Rectal smooth muscle tissue (tissue), 1 donor: ENCODE measurements around the gene ATAD3A.
A peak's percentile ranks its signal among the peaks of the same experiment; 100 is the strongest.

Source experiments
- H3K27ac ChIP-seq: one replicate; pipeline ENCODE4 v1.7.0; 2013; ENCODE audit warnings: low read depth, low read length, inconsistent platforms
- H3K27me3 ChIP-seq: one replicate; pipeline ENCODE4 v1.7.0; 2013; ENCODE audit warnings: low read length; ENCODE audit not compliant: control insufficient read depth, insufficient read depth
- H3K36me3 ChIP-seq: one replicate; pipeline ENCODE4 v1.7.0; 2013; ENCODE audit warnings: low read length; ENCODE audit not compliant: control insufficient read depth, insufficient read depth
- H3K4me1 ChIP-seq: one replicate; pipeline ENCODE4 v1.7.0; 2013; ENCODE audit warnings: low read length; ENCODE audit not compliant: control insufficient read depth, insufficient read depth
- H3K4me3 ChIP-seq: one replicate; pipeline ENCODE4 v1.7.0; 2013; ENCODE audit warnings: low read length
- H3K9ac ChIP-seq: one replicate; pipeline ENCODE4 v1.7.0; 2013; ENCODE audit warnings: low read length

The ATAD3A gene

GRCh38 chr1:1561801-1562470 is 50.0 kb downstream of the ATAD3A start:
- H3K4me3 ChIP-seq: no peak overlapping the region
- no peaks in the 10 kb centered on the region for H3K4me1 ChIP-seq
- H3K36me3 ChIP-seq: peaks cover 36% of the 10 kb centered on the region
- H3K9ac ChIP-seq: no peak overlapping the region
- no peaks in the 10 kb centered on the region for H3K27me3 ChIP-seq
- no peak overlapping the region for H3K27ac ChIP-seq

- Histone ChIP-seq H3K4me1 (no peaks in the 10 kb centered on the region), H3K36me3 (peaks cover 36% of the 10 kb centered on the region), H3K27me3 (no peaks in the 10 kb centered on the region), H3K27ac (no peak overlapping the region), H3K9ac (no peak overlapping the region), H3K4me3 (no peak overlapping the region)
These were observed 50.7 kb downstream of the ATAD3A start for GRCh38 chr1:1562556-1563195.

GRCh38 chr1:1563688-1564087 is 51.7 kb downstream of the ATAD3A start:
- Histone ChIP-seq H3K27me3 (no peaks in the 10 kb centered on the region), H3K4me3 (no peak overlapping the region), H3K27ac (no peak overlapping the region), H3K9ac (no peak overlapping the region), H3K36me3 (peaks cover 36% of the 10 kb centered on the region), H3K4me1 (no peaks in the 10 kb centered on the region)

- H3K4me1 ChIP-seq: no peaks in the 10 kb centered on the region
- no peak overlapping the region for H3K27ac ChIP-seq
- H3K27me3 ChIP-seq: no peaks in the 10 kb centered on the region
- no peak overlapping the region for H3K4me3 ChIP-seq
- H3K9ac ChIP-seq: no peak overlapping the region
- H3K36me3 ChIP-seq: peaks cover 36% of the 10 kb centered on the region
These were observed 52.3 kb downstream of the ATAD3A start for GRCh38 chr1:1564268-1564667.

GRCh38 chr1:1565340-1565739 is 53.4 kb downstream of the ATAD3A start:
- Histone ChIP-seq H3K27me3 (no peaks in the 10 kb centered on the region), H3K4me3 (no peak overlapping the region), H3K36me3 (peaks cover 34% of the 10 kb centered on the region), H3K4me1 (no peaks in the 10 kb centered on the region), H3K9ac (no peak overlapping the region), H3K27ac (no peak overlapping the region)

- Histone ChIP-seq H3K36me3 (peaks cover 22% of the 10 kb centered on the region), H3K4me3 (no peak overlapping the region), H3K27ac (no peak overlapping the region), H3K9ac (no peak overlapping the region), H3K4me1 (no peaks in the 10 kb centered on the region), H3K27me3 (no peaks in the 10 kb centered on the region)
These were observed 55.4 kb downstream of the ATAD3A start for GRCh38 chr1:1567152-1567875.

- H3K27me3 ChIP-seq: no peaks in the 10 kb centered on the region
- no peaks in the 10 kb centered on the region for H3K4me1 ChIP-seq
- no peak overlapping the region for H3K9ac ChIP-seq
- no peak overlapping the region for H3K4me3 ChIP-seq
- H3K27ac ChIP-seq: no peak overlapping the region
- H3K36me3 ChIP-seq: peaks cover 17% of the 10 kb centered on the region
These were observed 55.9 kb downstream of the ATAD3A start for GRCh38 chr1:1567891-1568291.

- H3K36me3 ChIP-seq: peaks cover 8% of the 10 kb centered on the region
- no peak overlapping the region for H3K9ac ChIP-seq
- H3K27ac ChIP-seq: no peak overlapping the region
- no peaks in the 10 kb centered on the region for H3K27me3 ChIP-seq
- peaks cover 6% of the 10 kb centered on the region for H3K4me1 ChIP-seq
- no peak overlapping the region for H3K4me3 ChIP-seq
These were observed 57.4 kb downstream of the ATAD3A start for GRCh38 chr1:1569341-1569740.

GRCh38 chr1:1573843-1574720 is 62.1 kb downstream of the ATAD3A start:
- Histone ChIP-seq H3K9ac (peak overlapping the region; percentile 91), H3K4me3 (peak overlapping the region; percentile 100), H3K4me1 (peaks cover 10% of the 10 kb centered on the region), H3K27ac (peak overlapping the region; percentile 100), H3K36me3 (no peaks in the 10 kb centered on the region), H3K27me3 (no peaks in the 10 kb centered on the region)

GRCh38 chr1:1574721-1575537 is 63.0 kb downstream of the ATAD3A start, which contains the start of gene SSU72:
Gene SSU72 (minus strand): TSS chr1:1574863. CDS start chr1:1574557, 306 bp downstream.
- H3K4me1 ChIP-seq: peaks cover 10% of the 10 kb centered on the region
- H3K9ac ChIP-seq: peak within 1 kb of the TSS; percentile 100
- no peaks in the 10 kb centered on the region for H3K36me3 ChIP-seq
- H3K4me3 ChIP-seq: peak within 1 kb of the TSS; percentile 100
- peak within 1 kb of the TSS; percentile 100 for H3K27ac ChIP-seq
- H3K27me3 ChIP-seq: no peaks in the 10 kb centered on the region

GRCh38 chr1:1577367-1578011 is 65.5 kb downstream of the ATAD3A start:
- H3K4me1 ChIP-seq: peaks cover 10% of the 10 kb centered on the region
- H3K27ac ChIP-seq: no peak overlapping the region
- no peak overlapping the region for H3K4me3 ChIP-seq
- H3K36me3 ChIP-seq: no peaks in the 10 kb centered on the region
- no peak overlapping the region for H3K9ac ChIP-seq
- H3K27me3 ChIP-seq: no peaks in the 10 kb centered on the region
